GM12872 (cell line): ENCODE results near the gene AVPR2.

Experiments used
- TF ChIP-seq, protein P1 (sequence below): IDR thresholded peaks from 3 replicates; pipeline ENCODE4 v1.5.1; 2011; ENCODE audit warnings: low read depth, mild to moderate bottlenecking, low read length, moderate library complexity; ENCODE audit not compliant: insufficient read depth

AVPR2 gene

DNA sequence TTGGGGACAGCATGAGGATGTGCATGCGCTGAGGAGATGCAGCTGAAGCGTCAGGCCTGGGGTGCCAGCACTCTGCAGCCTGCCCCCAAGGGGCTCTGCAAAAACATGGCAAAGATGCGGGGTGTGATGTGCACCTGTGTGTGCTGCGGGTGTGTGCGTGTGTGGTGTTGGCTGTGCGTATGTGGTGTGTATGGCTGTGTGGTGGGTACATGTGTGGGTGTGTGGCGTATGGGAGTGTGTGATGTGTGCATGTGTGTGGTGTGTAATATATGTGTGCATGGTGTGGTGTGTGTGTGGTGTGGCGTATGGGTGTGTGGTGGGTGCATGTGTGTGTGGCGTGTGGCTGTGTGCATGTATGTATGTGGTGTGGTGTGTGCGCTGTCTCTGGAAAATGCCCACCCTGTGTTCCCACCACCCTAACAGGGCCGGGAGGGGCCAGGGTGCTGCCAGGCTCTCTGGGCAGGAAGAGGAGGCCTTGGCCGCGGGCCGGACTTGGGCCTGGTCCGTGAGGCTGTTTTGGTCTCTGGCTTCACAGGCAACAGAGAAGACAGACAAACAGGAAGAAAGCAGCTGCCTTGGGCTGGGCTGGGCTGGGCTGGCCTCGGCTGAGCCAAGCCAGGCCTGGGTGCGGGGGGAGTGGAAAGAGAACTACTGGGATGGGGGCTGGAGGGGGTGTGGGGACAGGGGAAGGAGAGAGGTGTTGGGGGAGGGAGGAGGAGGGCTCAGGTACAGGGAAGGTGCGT is 1.1 kb upstream of the AVPR2 start:
- TF ChIP-seq, protein P1, sequence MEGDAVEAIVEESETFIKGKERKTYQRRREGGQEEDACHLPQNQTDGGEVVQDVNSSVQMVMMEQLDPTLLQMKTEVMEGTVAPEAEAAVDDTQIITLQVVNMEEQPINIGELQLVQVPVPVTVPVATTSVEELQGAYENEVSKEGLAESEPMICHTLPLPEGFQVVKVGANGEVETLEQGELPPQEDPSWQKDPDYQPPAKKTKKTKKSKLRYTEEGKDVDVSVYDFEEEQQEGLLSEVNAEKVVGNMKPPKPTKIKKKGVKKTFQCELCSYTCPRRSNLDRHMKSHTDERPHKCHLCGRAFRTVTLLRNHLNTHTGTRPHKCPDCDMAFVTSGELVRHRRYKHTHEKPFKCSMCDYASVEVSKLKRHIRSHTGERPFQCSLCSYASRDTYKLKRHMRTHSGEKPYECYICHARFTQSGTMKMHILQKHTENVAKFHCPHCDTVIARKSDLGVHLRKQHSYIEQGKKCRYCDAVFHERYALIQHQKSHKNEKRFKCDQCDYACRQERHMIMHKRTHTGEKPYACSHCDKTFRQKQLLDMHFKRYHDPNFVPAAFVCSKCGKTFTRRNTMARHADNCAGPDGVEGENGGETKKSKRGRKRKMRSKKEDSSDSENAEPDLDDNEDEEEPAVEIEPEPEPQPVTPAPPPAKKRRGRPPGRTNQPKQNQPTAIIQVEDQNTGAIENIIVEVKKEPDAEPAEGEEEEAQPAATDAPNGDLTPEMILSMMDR, result no peak

DNA sequence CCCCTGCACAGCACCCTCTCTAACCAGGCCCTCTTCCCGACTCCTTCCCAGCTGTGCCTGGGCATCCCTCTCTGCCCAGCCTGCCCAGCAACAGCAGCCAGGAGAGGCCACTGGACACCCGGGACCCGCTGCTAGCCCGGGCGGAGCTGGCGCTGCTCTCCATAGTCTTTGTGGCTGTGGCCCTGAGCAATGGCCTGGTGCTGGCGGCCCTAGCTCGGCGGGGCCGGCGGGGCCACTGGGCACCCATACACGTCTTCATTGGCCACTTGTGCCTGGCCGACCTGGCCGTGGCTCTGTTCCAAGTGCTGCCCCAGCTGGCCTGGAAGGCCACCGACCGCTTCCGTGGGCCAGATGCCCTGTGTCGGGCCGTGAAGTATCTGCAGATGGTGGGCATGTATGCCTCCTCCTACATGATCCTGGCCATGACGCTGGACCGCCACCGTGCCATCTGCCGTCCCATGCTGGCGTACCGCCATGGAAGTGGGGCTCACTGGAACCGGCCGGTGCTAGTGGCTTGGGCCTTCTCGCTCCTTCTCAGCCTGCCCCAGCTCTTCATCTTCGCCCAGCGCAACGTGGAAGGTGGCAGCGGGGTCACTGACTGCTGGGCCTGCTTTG is 1.1 kb downstream of the AVPR2 start:
- TF ChIP-seq, protein P1, result no peak

DNA sequence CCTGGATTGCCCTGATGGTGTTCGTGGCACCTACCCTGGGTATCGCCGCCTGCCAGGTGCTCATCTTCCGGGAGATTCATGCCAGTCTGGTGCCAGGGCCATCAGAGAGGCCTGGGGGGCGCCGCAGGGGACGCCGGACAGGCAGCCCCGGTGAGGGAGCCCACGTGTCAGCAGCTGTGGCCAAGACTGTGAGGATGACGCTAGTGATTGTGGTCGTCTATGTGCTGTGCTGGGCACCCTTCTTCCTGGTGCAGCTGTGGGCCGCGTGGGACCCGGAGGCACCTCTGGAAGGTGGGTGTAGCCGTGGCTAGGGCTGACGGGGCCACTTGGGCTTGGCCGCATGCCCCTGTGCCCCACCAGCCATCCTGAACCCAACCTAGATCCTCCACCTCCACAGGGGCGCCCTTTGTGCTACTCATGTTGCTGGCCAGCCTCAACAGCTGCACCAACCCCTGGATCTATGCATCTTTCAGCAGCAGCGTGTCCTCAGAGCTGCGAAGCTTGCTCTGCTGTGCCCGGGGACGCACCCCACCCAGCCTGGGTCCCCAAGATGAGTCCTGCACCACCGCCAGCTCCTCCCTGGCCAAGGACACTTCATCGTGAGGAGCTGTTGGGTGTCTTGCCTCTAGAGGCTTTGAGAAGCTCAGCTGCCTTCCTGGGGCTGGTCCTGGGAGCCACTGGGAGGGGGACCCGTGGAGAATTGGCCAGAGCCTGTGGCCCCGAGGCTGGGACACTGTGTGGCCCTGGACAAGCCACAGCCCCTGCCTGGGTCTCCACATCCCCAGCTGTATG is 1.8 kb downstream of the AVPR2 start:
- TF ChIP-seq, protein P1, result no peak

DNA sequence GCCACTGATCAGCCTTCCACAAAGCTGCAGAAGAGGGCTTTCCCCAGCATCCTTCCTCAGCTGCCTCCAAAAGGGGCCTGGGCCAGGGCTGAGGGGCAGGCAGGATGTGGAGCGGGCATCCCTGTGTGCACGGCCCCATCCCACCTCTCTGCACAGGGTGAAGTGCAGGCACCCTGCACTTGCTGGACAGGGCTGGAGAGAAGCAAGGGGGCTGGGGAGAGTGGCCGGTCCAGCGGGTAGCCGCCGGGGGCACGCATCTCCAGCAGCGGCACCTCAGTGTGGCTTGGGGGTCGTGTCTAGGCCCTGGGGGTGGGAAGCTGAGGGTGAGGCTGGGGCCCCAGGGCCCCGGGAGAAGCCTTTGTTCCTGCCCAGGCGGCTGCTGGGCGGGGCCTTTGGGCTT is 3.0 kb downstream of the AVPR2 start:
- TF ChIP-seq, protein P1, result no peak

DNA sequence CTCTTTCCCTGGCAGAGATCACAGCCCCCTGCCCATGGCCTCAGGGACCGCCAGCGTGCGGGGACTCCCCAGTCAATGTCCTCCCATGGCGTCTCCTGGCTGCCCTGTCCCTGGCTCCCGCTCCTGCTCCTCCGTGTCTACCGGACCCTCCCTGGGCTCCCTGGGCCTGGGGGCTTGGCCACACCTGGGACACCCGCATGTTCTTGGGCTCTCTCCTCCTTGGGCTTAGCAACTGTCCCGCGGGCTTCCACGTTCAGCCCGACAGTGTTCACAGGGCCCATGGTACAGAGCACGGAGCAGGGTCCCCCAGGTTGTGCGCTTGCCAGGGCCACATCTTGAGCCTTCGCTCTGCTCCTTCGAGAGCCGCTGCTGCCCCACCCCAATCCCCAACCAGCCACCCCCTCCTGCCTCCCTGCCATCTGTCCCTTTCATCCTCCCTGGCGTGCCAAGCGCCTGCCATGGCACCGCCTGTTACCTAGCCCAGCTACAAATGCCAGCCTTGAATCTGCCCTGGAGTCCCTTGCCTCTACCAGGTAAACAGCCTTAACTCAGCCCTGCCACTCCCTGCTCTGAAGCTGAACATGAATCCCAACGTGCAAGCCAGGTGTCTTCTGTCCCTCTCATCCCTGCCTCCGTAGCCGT is 3.9 kb downstream of the AVPR2 start:
- TF ChIP-seq, protein P1, result no peak

DNA sequence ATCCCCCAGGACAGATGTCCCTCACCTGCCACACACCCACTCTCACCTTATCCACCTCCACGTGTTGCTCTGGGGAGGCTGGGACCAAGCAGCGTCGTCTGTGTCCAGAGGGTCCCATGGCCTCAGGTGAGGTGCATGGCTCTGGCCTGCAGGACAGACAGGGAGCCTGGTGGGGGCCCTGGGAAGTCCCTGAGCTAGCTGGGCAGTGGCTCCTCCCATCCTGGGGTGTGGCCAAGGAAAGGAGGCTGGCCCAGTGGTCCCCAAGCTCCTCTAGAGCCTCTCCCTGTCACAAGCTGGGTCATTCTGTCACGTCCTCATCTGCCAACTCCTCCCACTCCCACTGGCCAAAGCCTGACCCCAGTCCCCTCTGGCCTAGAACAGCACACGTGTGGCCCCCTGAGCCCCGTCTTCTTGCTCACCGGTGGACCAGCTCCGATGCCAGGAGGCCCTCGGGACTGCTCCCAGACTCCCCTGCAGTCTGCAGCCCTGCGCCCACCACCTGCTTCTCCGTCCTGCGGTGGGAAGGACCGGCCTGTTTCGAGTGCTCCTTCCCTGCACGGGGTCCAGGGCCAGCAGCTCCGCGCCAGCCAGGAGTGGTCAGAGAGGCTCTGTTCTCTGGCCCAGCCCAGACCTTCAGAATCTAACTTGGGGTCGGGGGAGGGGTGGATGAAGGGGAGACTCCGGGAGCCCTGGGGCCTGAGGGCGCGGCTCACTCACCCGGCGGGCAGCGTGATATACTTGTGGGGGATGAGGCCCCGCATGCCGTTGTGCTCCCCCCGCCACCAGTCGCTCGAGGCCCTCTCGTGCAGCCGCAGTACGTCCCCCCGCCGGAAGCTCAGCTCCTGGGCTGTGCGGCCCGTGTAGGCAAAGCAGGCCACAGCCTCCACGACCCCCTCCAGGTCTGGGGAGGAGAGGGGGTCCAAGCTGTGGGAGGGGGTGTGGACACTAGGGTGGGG is 4.8 kb downstream of the AVPR2 start:
- TF ChIP-seq, protein P1, result no peak
